HG02973 (cell line): ENCODE data around the gene ZNF485.
A peak's percentile ranks its signal among the peaks of the same experiment; 100 is the strongest.
"Not testable (repeated sequence)": the region's sequence is repeated elsewhere in the genome, so short reads cannot be mapped to it uniquely, and the experiment has no call there.

Experiments
- ATAC-seq: cut with Tn5 transposase; IDR thresholded peaks from one replicate; pipeline ENCODE4 v1.9.1; 2021; ENCODE audit warnings: moderate library complexity; ENCODE audit not compliant: unreplicated experiment

ZNF485 gene

DNA sequence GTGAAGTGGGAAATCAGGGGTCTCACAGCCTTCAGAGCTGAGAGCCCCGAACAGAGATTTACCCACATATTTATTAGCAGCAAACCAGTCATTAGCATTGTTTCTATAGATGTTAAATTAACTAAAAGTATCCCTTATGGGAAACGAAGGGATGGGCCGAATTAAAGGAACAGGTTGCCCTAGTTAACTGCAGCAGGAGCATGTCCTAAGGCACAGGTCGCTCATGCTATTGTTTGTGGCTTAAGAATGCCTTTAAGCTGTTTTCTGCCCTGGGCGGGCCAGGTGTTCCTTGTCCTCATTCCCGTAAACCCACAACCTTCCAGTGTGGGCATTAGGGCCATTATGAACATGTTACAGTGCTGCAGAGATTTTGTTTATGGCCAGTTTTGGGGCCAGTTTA, 4.7 kb upstream of the ZNF485 start:
- ATAC-seq = not testable (repeated sequence)

DNA sequence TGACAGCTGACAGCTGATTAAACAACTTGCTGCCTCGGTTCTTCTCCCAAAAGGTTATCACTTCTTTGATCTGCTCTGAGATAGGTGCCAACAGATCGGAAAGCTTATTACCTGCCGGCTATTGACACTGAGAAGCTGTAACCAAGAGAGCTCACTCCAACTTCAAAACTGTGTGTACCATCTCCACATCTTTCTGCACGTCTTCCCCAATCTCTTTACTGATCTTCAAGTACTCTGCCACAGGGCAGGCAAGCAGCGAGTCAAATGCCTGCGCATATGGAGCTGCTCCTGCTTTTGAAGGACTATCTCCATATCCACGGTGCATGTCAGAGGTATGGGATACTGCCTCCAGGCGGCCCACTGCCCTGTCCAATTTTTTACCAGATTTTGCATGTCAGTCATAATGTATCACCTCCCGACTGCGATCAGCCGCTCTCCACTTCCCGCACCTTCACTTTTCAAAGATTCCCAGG, 352 bp upstream of the ZNF485 start:
- no peak for ATAC-seq

DNA sequence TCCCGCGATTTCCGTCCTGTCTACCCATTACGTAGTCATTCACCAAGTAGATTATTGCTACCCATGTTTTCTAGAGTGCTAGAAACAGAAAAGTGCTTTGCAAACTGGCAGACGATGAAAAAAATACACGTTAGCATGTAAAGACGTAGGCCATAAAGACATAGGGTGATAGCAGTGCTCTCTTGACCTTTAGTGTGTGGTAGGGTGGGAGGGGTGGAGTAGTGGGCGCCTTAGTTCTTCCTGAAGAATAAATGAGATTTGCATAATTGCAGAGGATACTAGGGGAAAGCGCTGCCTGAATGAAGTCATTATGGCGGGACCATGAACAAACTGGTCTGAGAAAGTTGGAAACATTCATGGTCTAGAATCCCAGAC, 948 bp downstream of the ZNF485 start:
- ATAC-seq = no peak

DNA sequence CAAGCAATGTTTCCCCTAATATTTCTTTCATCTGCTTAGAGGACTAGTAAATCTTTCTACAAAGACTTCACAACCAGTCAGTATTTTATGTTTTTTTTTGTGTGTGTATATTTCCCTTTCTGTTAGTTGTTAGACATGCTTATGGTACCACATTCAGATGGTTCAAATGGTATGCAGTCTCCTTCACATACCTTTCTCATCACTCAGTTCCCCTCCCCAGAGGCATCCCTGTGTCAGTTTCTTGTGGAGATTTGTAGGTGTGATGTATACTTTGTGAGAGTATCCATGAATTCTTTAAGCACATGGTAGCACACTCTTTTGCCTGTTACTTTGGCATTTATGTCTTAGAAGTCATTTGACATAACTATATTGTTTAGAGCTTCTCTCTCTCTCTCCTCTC, 4.4 kb downstream of the ZNF485 start:
- no peak for ATAC-seq

DNA sequence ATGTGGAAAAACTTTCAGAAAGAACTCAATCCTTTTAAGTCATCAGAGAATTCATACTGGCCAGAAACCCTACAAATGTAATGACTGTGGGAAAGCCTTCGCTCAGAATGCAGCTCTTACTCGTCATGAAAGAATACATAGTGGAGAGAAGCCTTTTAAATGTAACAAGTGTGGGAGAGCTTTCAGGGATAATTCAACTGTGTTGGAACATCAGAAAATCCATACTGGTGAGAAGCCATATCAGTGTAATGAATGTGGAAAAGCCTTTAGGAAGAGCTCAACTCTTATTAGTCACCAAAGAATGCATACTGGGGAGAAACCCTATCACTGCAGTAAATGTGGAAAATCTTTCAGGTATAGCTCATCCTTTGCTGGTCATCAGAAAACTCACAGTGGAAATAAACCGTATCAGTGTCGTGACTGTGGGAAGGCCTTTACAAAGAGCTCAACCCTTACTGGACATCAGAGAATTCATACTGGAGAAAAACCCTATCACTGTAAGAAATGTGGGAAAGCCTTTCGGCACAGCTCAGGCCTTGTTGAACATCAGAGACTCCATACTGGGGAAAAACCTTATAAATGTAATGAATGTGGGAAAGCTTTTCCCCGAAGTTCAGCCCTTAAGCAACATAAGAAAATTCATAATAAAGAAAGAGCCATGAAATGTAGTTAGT, 10.6 kb downstream of the ZNF485 start:
- no peak for ATAC-seq

DNA sequence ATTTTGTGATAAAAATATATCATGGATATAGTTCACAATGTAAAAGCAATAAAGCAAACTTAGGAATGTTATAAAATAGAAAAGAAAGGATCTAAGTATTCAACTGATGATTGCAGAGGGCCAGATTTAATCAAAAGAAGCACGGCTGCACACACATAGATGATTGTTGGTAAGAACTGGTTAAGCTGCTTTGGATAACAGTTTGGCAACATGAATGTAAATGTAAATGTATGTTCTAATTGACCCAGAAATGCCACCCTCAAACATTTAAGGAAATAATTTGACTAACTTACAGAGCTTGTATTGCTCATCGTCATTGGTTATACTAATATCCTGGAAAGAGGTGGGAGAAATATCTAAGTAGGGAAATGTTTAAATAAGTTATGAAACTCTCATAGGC, 13.1 kb downstream of the ZNF485 start:
- ATAC-seq = no peak

DNA sequence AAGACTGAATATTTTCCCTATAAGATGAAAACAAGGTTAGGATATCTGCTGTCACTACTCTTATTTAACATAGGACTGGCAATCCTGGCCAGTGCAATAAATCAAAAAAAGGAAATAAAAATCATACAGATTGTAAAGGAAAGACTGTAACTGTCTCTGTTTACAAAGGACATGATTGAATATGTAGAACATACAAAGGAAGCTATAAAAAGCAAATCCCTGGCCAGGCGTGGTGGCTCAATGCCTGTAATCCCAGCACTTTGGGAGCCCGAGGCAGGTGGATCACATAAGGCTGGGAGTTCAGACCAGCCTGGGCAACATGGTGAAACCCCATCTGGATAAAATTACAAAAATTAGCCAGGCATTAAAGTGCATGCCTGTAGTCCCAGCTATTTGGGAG, 15.8 kb downstream of the ZNF485 start:
- no peak for ATAC-seq

DNA sequence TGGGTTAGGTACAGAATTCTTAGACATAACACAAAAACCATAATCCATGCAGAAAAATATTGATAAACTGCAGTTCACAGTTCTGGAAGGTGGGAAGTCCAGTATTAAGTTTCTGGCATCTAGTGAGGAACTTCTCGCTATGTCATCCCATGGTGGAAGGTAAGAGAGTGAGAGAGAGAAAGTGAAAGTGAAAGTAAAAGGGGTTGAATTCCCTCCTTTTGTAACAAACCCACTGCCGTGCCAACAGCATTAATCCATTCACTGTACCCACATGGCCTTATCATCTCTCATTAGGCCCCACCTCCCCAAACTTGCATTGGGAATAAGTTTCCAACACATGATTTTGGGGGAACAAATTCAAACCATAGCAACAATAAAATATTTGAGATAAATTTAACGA, 17.1 kb downstream of the ZNF485 start:
- no peak for ATAC-seq

DNA sequence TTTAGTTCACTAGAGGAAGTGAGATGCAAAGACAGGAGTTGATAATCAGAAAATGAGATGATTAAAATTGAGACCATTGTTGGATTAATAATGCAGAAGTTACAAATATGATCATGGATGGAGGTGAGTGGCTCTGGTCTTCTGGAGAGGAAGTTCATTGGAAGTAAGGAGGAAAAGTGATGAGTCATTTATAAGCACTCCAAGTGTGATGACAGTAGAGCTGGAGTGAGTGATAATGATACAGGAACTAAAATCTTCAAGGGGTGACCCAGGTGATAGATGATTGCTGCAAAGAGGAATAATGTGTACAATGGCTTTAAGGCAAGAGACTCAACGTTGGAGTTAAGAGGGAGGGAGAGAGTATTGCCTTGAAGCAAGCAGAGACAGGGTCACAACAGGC, 21.7 kb downstream of the ZNF485 start:
- no peak for ATAC-seq

DNA sequence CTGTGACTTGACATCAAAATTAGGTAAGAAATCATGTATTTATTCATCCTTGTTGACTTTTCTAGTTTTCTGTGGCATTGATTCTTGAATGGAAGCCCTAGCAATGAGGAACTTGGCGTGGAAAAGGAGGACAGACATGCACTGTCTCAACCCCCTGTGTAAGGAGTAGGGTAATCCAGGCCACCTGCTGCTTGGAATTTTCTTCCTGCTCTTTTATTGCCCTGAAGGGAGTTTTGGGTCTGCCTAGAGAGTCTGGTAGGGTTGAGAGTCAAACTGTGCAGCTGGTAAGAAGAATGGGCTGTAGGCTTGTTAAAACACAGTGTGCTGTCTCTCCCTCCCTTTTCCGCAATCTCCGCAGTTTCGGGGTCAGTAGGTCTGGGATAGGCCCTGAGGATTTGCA, 22.7 kb downstream of the ZNF485 start:
- ATAC-seq = no peak

DNA sequence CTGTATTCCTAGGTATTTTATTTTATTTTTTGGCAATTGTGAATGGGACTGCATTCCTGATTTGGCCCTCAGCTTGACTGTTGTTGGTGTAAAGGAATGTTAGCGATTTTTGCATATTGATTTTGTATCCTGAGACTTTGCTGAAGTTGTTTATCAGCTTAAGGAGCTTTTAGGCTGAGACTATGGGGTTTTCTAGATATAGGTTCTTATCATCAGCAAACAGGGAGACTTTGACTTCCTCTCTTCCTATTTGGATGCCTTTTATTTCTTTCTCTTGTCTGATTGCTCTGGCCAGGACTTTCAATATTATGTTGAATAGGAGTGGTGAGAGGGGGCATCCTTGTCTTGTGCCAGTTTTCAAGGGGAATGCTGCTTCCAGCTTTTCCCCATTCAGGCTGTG, 29.6 kb downstream of the ZNF485 start:
- not testable (repeated sequence) for ATAC-seq

DNA sequence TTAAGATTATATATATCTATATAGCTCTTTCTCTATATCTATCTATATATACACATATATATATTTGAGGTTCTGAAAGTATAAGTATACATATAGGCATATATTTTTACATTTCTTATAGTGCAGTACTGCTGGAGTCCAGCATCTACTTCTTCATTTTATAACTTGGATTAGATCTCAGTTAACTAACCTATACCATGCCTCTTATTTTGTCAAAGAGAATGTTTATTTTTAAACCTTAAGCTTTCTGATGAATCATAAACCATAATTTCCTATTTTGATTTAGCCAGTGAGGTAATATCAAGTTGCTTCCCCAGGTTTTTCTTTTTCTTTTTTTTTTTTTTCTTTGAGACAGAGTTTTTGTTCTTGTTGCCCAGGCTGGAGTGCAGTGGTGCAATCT, 34.4 kb downstream of the ZNF485 start:
- ATAC-seq = no peak

DNA sequence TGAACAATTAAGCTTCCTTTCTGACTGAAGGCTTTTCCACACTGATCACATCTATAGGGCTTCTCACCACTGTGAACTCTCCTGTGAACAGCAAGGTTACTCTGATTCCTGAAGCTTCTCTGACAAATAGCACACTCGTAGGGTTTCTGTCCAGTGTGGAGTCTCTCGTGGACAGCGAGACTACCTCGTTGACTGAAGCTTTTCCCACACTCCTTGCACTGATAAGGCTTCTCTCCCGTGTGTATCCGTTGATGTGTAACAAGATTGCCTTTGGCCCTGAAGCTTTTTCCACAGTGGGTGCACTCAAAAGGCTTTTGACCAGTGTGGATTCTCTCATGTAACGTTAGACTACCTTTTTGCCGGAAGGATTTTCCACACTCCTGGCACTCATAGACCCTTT, 38.0 kb downstream of the ZNF485 start:
- ATAC-seq = no peak

DNA sequence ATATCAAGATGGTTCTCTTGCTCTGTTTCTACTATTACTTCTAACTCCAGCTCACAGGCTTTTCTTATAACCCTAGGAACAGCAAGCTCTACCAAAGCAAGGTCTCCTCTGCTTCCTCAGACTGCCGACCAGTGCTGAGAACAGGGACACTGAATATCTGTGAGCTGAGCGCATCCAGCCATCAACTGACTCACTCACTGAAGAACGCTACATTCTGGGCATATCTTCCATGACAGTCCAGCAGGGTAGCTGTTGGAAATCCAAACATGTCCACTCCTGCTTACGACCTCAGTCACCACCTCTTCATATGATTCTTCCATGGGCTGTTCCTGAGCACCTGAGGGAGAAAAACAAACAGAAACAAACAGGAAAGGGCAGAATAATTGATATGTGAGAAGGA, 39.6 kb downstream of the ZNF485 start:
- ATAC-seq = no peak

DNA sequence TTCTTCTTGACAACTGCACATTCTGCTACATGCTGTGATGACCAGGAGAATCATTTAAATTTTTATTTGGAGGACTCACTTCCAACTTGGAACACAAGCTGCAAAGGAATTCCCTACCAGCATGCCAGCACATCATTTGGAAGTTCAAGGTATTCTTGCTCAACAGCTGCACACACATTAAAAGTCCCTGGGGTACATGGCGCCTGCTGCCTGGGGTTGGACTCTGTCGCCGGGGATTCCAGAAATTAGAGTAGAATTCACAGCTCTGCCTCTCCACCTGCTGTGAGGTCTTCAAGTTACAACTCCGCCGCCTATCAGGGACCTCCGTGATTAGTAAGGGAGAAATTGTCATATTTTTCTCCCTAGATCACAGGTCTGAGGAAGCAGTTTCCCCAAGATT, 41.3 kb downstream of the ZNF485 start:
- ATAC-seq = no peak

DNA sequence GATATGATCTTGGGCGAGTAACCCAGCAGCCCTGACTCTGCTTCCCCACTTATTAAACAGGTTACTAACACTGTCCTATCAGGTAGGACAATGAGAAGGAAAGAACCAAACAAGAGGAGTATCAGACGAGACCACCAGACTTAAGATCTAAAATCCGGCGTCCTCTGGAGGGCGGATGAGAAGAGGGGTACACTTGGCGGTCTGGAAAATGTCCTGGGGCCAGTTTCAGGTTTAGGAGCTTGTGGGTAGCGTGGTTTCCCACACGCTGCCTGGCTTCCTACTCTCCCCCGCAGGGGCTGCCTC, 41.8 kb downstream of the ZNF485 start:
- no peak for ATAC-seq

DNA sequence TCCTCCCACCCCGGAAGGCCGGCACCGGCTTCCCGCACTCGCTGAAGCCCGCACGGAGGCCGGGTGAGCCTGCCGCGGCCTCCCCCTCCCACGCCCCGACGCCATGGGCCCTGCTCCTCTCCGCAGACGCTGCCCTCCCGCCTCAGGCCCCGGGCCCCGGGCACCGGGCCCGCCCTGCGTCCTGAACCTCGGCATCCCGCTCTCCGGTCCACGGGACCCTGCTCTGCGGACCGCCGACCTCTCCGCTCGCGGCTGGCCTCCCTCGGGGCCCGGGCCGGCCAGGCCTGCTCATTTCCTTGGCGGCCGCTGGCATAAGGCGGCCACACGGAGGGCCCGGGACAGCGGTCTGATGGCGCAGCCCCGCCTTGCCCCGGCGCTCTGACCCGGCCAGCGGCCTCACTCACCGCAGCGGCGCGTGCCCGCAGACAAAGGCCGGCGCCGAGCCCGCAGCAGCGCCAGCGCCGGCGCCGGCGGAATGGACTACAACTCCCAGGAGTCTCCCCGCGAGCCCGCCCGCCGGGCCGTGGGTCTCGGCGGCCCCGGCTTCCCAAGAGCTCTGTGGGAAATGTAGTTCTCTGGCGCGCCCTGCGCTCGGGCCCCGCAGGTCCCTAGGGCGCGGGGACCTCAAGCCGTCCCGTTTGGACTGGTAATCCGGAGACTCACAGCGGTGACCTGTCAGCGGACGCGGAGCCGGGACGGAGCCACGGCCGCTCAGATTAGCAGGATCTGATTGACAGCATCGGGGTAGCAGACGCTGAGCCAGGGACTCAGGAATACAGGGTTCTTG, 42.4 kb downstream of the ZNF485 start, which contains the start of gene ZNF32:
Gene ZNF32 (minus strand): TSS at position 484 of the 787 bp plus-strand sequence. CDS start 2,748 bp downstream, outside the sequence.
- peak; percentile 100 for ATAC-seq

DNA sequence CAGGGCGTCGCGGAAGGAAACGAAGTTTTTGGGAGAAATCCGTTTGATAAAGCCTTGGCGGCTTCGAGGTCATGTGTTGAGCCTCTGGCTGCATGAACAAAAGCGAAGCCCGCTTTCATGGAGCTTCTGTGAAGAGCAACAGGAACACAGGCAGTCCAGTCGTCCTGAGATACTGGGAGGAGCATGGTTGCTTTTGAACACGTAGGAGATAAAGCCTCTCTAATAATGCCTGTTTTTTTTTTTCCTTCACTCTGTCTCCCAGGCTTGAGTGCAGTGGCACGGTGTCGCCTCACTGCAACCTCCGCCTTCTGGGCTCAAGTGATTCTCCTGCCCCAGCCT, 42.9 kb downstream of the ZNF485 start:
- no peak for ATAC-seq

DNA sequence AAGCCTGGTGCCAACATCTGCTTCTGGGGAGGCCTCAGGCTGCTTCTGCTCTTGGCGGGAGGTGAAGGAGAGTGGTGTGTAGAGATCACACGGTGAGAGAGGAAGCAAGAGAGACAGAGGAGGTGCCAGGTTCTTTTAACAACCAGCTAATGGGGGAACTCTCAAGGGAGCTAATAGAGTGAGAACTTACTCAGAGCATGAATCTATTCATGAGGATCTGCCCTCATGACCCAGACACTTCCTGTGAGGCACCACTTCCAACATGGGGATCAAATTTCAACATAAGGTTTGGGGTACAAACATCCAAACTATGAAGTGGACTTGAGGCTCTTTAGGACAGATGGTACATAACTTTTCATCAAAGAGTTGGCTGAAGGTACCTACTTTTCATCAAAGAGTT, 47.5 kb downstream of the ZNF485 start:
- ATAC-seq = no peak

DNA sequence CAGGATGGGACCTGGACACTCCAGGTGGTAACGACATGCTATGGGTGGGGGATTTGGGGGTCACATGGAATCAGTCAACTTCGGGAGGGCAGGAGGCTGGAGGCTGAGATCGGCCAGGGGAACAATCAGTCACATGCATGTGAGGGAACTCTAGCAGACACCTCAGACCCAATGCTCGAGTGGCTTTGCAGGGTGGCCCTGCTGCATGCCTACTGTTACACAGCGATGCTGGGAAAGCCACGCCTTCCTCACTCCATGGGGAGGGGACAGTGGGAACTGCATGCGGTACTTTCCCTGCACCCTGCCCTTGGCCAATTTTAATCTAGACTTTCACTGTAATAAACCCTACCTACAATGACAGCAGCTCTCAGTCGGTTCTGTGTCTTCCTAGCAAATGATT, 49.1 kb downstream of the ZNF485 start:
- ATAC-seq = no peak

DNA sequence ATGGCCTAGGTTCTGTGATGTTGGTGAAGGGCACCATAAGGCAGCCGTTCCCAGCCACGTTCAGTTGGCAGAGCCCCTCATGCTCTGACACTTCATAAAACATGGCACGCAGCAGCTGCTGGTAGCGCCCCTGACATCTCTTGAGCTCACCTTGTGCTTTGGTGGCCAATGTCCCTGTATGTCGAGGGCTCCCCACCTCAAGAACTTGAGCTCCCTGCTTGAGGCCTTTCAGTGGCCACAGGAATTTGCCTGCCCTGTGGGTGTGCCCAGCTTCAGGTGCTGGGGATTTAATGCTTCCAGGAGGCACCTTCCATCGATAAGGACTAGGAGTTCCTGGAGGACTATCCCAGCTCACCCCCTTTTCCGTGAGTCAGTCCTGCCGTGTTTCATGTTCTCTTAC, 52.0 kb downstream of the ZNF485 start:
- ATAC-seq = no peak

DNA sequence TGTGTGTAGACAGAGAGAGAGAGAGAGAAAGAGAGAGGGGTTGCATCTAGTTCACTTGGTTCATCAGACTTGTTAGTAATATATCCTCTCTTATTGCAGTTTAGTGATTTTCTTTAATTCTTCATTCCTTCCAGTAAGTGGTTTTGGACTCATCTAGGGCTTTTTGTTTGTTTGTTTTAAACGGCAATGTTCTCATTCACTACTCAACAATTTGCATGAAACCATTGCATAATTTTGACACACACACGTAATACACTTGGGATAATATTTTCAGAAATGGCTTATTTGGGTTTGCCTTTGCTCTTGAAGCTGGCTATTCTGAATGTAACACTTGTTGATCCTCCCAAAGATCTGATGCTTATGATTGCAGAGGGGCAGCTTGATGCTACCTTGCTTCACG, 58.8 kb downstream of the ZNF485 start:
- no peak for ATAC-seq

DNA sequence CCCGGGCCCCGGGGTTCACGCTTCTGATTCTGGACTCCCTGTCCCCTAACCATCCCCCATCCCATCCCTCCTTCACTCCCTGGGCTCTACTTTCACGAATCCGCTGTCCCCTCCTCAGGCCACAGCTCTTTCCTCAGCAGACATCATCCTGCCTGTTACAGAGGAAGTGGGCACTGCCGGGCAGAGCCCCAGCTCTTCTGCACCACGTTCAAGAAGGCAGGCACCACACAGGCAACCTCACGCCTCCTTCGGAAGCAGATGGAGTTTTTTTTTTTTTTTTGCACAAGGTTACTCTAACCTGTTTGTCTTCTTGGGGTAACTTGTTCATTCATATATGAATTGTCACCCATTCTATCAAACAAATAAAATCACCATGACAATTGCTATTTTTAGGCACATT, 60.3 kb downstream of the ZNF485 start:
- no peak for ATAC-seq
